MM.1S (cell line): ENCODE data around the gene DHRS3.

Experiments used
- DNase-seq: peaks from one replicate; pipeline ENCODE4 v3.0.0-alpha.2; 2015
- H2AFZ ChIP-seq: fragments of 300-600 bp; sonication (generic); 2 replicates; pipeline ENCODE4 v1.6.0; 2016; ENCODE audit warnings: antibody characterized with exemption, low read length
- H3F3A ChIP-seq: fragments of 300-600 bp; sonication (generic); 2 replicates; pipeline ENCODE4 v1.6.1; 2016; ENCODE audit warnings: mild to moderate bottlenecking, antibody characterized with exemption, low read length, moderate library complexity, mixed read lengths; ENCODE audit not compliant: insufficient read depth
- H3K27ac ChIP-seq: fragments of 300-600 bp; sonication (generic); 2 replicates; pipeline ENCODE4 v1.5.1; 2016; ENCODE audit warnings: mild to moderate bottlenecking, low read length
- H3K27me3 ChIP-seq: fragments of 300-600 bp; sonication (generic); replicated peaks from 2 replicates; pipeline ENCODE4 v1.6.0; 2016; ENCODE audit warnings: low read length; ENCODE audit not compliant: insufficient read depth
- H3K36me3 ChIP-seq: fragments of 300-600 bp; sonication (generic); replicated peaks from 2 replicates; pipeline ENCODE4 v1.6.1; 2016; ENCODE audit warnings: mild to moderate bottlenecking, low read length, mixed read lengths; ENCODE audit not compliant: insufficient read depth
- H3K4me1 ChIP-seq: fragments of 300-600 bp; sonication (generic); 2 replicates; pipeline ENCODE4 v1.6.1; 2016; ENCODE audit warnings: low read length, mixed read lengths
- H3K4me2 ChIP-seq: fragments of 300-600 bp; sonication (generic); 2 replicates; pipeline ENCODE4 v1.6.0; 2016; ENCODE audit warnings: low read depth, low read length
- H3K4me3 ChIP-seq: fragments of 300-600 bp; sonication (generic); 2 replicates; pipeline ENCODE4 v1.5.1; 2016; ENCODE audit warnings: low read length, mixed read lengths
- H3K79me2 ChIP-seq: fragments of 300-600 bp; sonication (generic); 2 replicates; pipeline ENCODE4 v1.6.1; 2016; ENCODE audit warnings: mixed run types, low read length, mixed read lengths
- H3K9ac ChIP-seq: fragments of 300-600 bp; sonication (generic); 2 replicates; pipeline ENCODE4 v1.6.1; 2016; ENCODE audit warnings: low read length, mixed read lengths
- H3K9me2 ChIP-seq: fragments of 300-600 bp; sonication (generic); replicated peaks from 2 replicates; pipeline ENCODE4 v1.6.1; 2016; ENCODE audit warnings: mild to moderate bottlenecking, low read length, mixed read lengths; ENCODE audit not compliant: insufficient read depth
- H3K9me3 ChIP-seq: fragments of 300-600 bp; sonication (generic); replicated peaks from 2 replicates; pipeline ENCODE4 v1.6.1; 2016; ENCODE audit warnings: mild to moderate bottlenecking, low read length, mixed read lengths; ENCODE audit not compliant: insufficient read depth
- H4K20me1 ChIP-seq: fragments of 300-600 bp; sonication (generic); 2 replicates; pipeline ENCODE4 v1.6.1; 2016; ENCODE audit warnings: mild to moderate bottlenecking, low read length, moderate library complexity, mixed read lengths; ENCODE audit not compliant: insufficient read depth
- CTCF ChIP-seq: fragments of 300-600 bp; sonication (generic); IDR thresholded peaks from 2 replicates; pipeline ENCODE4 v1.5.1; 2016; ENCODE audit warnings: antibody characterized with exemption, low read length, mixed read lengths
- EZH2 ChIP-seq: fragments of 300-600 bp; sonication (generic); optimal IDR thresholded peaks from 2 replicates; pipeline ENCODE3; 2017; ENCODE audit warnings: low read depth, mild to moderate bottlenecking, antibody characterized with exemption, low read length, mixed read lengths
- EZH2phosphoT487 ChIP-seq: fragments of 300-600 bp; sonication (generic); IDR thresholded peaks from 2 replicates; pipeline ENCODE4 v1.6.1; 2018; ENCODE audit warnings: antibody characterized with exemption, low read length

Gene DHRS3

GRCh38 chr1:12542616-12543592 lies 75.1 kb downstream of the DHRS3 start:
- H4K20me1 ChIP-seq: no peaks in the 10 kb centered on the region
- no peaks in the 10 kb centered on the region for H3K79me2 ChIP-seq
- H3K9me2 ChIP-seq: no peaks in the 10 kb centered on the region
- no peak for DNase-seq
- H3K9me3 ChIP-seq: no peaks in the 10 kb centered on the region
- H3K4me2 ChIP-seq: no peak overlapping the region
- H3K27me3 ChIP-seq: peaks cover 3% of the 10 kb centered on the region; the same call in 1 of the 2 replicates
- H3K9ac ChIP-seq: no peak overlapping the region
- H3K27ac ChIP-seq: no peak overlapping the region
- TF ChIP-seq EZH2phosphoT487 (no peak), EZH2 (no peak), CTCF (no peak)
- no peaks in the 10 kb centered on the region for H3K36me3 ChIP-seq
- H3K4me1 ChIP-seq: no peaks in the 10 kb centered on the region
- no peaks in the 10 kb centered on the region for H3F3A ChIP-seq
- H3K4me3 ChIP-seq: no peak overlapping the region
- H2AFZ ChIP-seq: no peak overlapping the region

GRCh38 chr1:12542138-12542465 lies 75.9 kb downstream of the DHRS3 start:
- no peaks in the 10 kb centered on the region for H3K36me3 ChIP-seq
- H3K27ac ChIP-seq: no peak overlapping the region
- no peak for TF ChIP-seq EZH2
- no peak for TF ChIP-seq CTCF
- no peak for TF ChIP-seq EZH2phosphoT487

GRCh38 chr1:12541274-12542137 lies 76.5 kb downstream of the DHRS3 start:
- H3K9me2 ChIP-seq: no peaks in the 10 kb centered on the region
- TF ChIP-seq EZH2: no peak
- TF ChIP-seq CTCF: no peak
- TF ChIP-seq EZH2phosphoT487: no peak
- no peak for DNase-seq
- H4K20me1 ChIP-seq: no peaks in the 10 kb centered on the region
- no peak overlapping the region for H3K4me2 ChIP-seq
- H3K4me3 ChIP-seq: no peak overlapping the region
- H3F3A ChIP-seq: no peaks in the 10 kb centered on the region
- H3K9me3 ChIP-seq: no peaks in the 10 kb centered on the region
- 0 out of 2 replicates have a peak, but pooled peaks cover 3% of the 10 kb centered on the region for H3K27me3 ChIP-seq
- H3K79me2 ChIP-seq: no peaks in the 10 kb centered on the region
- H3K27ac ChIP-seq: no peak overlapping the region
- no peak overlapping the region for H3K9ac ChIP-seq
- no peak overlapping the region for H2AFZ ChIP-seq
- no peaks in the 10 kb centered on the region for H3K36me3 ChIP-seq
- no peaks in the 10 kb centered on the region for H3K4me1 ChIP-seq

More at GRCh38 chr1:12542138-12542465, 75.9 kb downstream of the DHRS3 start:
- Histone ChIP-seq H3K4me2 (no peak overlapping the region), H4K20me1 (no peaks in the 10 kb centered on the region), H3K27me3 (peaks cover 3% of the 10 kb centered on the region; the same call in 1 of the 2 replicates), H2AFZ (no peak overlapping the region), H3K9ac (no peak overlapping the region), H3K9me3 (no peaks in the 10 kb centered on the region), H3K4me3 (no peak overlapping the region), H3K9me2 (no peaks in the 10 kb centered on the region), H3K79me2 (no peaks in the 10 kb centered on the region), H3F3A (no peaks in the 10 kb centered on the region), H3K4me1 (no peaks in the 10 kb centered on the region)
- no peak for DNase-seq
